Small intestine (tissue), 16 donors: Measurements from ENCODE around the gene KIF20B. TPM values are rescaled to one million over a fixed set of nuclear protein-coding genes. Genes with fewer than 3 reads are reported as not detected.
A peak's percentile ranks its signal among the peaks of the same experiment; 100 is the strongest.

Experiments used
- DNase-seq, 2 donors: peaks; one replicate each; pipeline versions ENCODE4 v3.0.0 to v3.0.0-alpha.2; 2013
- FAIRE-seq: peaks from 2 replicates; lab custom pipeline; 2012; peaks lifted over from hg19 to GRCh38; lab: Jason Lieb, UNC
- H3K27ac ChIP-seq, 3 donors: one replicate each; pipeline ENCODE4 v1.5.1; 2013; ENCODE audit warnings: low read length in 2 of 3, mild to moderate bottlenecking in 2 of 3, control low read depth in 1 of 3, inconsistent platforms in 1 of 3, low read depth in 1 of 3, moderate library complexity in 1 of 3
- H3K27me3 ChIP-seq, 3 donors: one replicate each; pipeline ENCODE4 v1.6.1; 2013; ENCODE audit warnings: low read length in 3 of 3, inconsistent platforms in 1 of 3; ENCODE audit not compliant: control insufficient read depth in 3 of 3, insufficient read depth in 3 of 3
- H3K36me3 ChIP-seq, 3 donors: one replicate each; pipeline ENCODE4 v1.6.1; 2013; ENCODE audit warnings: low read length in 3 of 3, inconsistent platforms in 1 of 3, low read depth in 1 of 3, mild to moderate bottlenecking in 1 of 3, moderate library complexity in 1 of 3; ENCODE audit not compliant: control insufficient read depth in 3 of 3, insufficient read depth in 2 of 3
- H3K4me1 ChIP-seq, 3 donors: one replicate each; pipeline ENCODE4 v1.6.1; 2013; ENCODE audit warnings: low read length in 2 of 3, inconsistent platforms in 1 of 3, low read depth in 1 of 3, mild to moderate bottlenecking in 1 of 3, moderate library complexity in 1 of 3; ENCODE audit not compliant: control insufficient read depth in 3 of 3, insufficient read depth in 2 of 3
- H3K4me3 ChIP-seq, 3 donors: one replicate each; pipeline ENCODE4 v1.5.1; 2013; ENCODE audit warnings: low read length in 3 of 3, control low read depth in 1 of 3, inconsistent platforms in 1 of 3, low read depth in 1 of 3, mild to moderate bottlenecking in 1 of 3, moderate library complexity in 1 of 3
- H3K9me3 ChIP-seq, 2 donors: one replicate each; pipeline ENCODE4 v1.6.1; 2013; ENCODE audit warnings: low read depth in 1 of 2, low read length in 1 of 2; ENCODE audit not compliant: control insufficient read depth in 2 of 2, insufficient read depth in 1 of 2
- WGBS, 3 donors: extraction: QIAGEN DNeasy Blood & Tissue Kit; methylation state at CpG; one replicate each; pipeline ENCODE4 v1.1.7; 2013; 5-methylcytosine and 5-hydroxymethylcytosine counted together
- long read RNA-seq, 10 donors: transcript quantifications; one replicate each; lab custom pipeline, GENCODE V29; 2026
- polyA plus RNA-seq, 4 donors: library from polyadenylated mRNA; stranded (reverse) in 3 of 4; unstranded in 1 of 4; fragments of 200-250 nt in 3 of 4; fragments of 120-200 nt in 1 of 4; gene quantifications; one replicate each; pipeline versions ENCODE4 v1.2.1 to v1.2.3, GENCODE V29; 2013
- donor health status: healthy with polysubstance abuse.
- donor health status: control.
- donor health status: control.
- donor health status: Bipolar disorder and iron deficiency.
- donor health status: healthy.

The KIF20B gene, protein sequence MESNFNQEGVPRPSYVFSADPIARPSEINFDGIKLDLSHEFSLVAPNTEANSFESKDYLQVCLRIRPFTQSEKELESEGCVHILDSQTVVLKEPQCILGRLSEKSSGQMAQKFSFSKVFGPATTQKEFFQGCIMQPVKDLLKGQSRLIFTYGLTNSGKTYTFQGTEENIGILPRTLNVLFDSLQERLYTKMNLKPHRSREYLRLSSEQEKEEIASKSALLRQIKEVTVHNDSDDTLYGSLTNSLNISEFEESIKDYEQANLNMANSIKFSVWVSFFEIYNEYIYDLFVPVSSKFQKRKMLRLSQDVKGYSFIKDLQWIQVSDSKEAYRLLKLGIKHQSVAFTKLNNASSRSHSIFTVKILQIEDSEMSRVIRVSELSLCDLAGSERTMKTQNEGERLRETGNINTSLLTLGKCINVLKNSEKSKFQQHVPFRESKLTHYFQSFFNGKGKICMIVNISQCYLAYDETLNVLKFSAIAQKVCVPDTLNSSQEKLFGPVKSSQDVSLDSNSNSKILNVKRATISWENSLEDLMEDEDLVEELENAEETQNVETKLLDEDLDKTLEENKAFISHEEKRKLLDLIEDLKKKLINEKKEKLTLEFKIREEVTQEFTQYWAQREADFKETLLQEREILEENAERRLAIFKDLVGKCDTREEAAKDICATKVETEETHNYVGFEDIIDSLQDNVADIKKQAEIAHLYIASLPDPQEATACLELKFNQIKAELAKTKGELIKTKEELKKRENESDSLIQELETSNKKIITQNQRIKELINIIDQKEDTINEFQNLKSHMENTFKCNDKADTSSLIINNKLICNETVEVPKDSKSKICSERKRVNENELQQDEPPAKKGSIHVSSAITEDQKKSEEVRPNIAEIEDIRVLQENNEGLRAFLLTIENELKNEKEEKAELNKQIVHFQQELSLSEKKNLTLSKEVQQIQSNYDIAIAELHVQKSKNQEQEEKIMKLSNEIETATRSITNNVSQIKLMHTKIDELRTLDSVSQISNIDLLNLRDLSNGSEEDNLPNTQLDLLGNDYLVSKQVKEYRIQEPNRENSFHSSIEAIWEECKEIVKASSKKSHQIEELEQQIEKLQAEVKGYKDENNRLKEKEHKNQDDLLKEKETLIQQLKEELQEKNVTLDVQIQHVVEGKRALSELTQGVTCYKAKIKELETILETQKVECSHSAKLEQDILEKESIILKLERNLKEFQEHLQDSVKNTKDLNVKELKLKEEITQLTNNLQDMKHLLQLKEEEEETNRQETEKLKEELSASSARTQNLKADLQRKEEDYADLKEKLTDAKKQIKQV (N-terminal part only)
- polyA plus RNA-seq: 1 to 10 TPM; 1.6 to 9.1 (median 3.9) TPM
- long read RNA-seq, donor 1: 0 reads
- long read RNA-seq, donor 2: 0 reads
- long read RNA-seq, donor 3: 0 reads
- long read RNA-seq, donor 4: 0 reads
- long read RNA-seq, donor 5: 0 reads
- long read RNA-seq, donor 6: 0 reads
- long read RNA-seq, donor 7: 0 reads
- long read RNA-seq, donor 8: 0 reads
- long read RNA-seq, donor 9: 0 reads
- long read RNA-seq, donor 10: 0 reads

- 0 to 1% (median 0%) methylated on average over 48 of the region's 48 CpGs for WGBS, 3 donors
- Histone ChIP-seq H3K4me1 (no peaks in the 10 kb centered on the region), H3K27me3 (no peaks in the 10 kb centered on the region), H3K9me3 (no peaks in the 10 kb centered on the region), H3K4me3 (peak within 1 kb of the TSS; percentile 62 to 91 (median 86)), H3K36me3 (no peaks in the 10 kb centered on the region), H3K27ac (peak within 1 kb of the TSS; percentile 88 to 98 (median 95))
- FAIRE-seq: no peak
- DNase-seq: peak; percentile 98
Measured at GRCh38 chr10:89701242-89702120, at the start of gene KIF20B. Gene KIF20B (plus strand): TSS chr10:89701590. CDS start chr10:89705295, 3,705 bp downstream.

GRCh38 chr10:89651916-89652573, 49.3 kb upstream of the KIF20B start:
- Histone ChIP-seq H3K4me3 (no peak overlapping the region), H3K27me3 (peaks cover 0 to 3% (median 0%) of the 10 kb centered on the region in 3 donors), H3K9me3 (peaks cover 2 to 36% of the 10 kb centered on the region in 2 donors), H3K4me1 (peaks cover 0 to 29% (median 6%) of the 10 kb centered on the region in 3 donors), H3K27ac (no peak overlapping the region), H3K36me3 (no peaks in the 10 kb centered on the region)
- WGBS, 3 donors: 77 to 89% (median 87%) methylated on average over 3 of the region's 3 CpGs
- FAIRE-seq: no peak
- no peak for DNase-seq

DNA sequence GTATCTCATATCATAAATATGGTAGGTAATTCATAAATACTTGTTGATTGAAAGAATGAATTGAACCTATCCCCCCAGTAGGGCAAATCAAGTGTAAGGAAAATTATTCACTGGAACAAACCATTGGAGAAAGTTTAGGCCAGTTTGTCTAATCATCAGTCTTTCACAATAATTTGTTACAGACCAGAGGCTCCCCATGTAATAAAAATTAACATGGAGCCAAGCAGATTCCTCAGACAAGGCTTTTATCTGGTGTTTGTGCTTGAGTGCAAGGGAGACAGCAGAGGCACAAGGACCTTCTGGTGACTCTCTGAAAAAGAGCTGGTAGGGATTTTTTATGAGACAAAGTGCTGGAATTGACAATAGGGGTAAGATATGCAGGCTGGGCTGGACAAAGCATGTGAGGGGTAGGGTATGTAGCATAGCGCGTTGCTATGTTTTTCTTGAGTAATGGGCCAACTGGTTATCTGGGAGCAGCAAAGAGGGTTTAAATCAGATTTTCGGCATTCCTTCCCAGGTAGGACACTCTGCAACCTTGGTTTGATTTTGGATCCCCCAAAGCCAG, 48.5 kb upstream of the KIF20B start:
- no peaks in the 10 kb centered on the region for H3K36me3 ChIP-seq
- WGBS, 3 donors: 95 to 100% (median 97%) methylated on average over 3 of the region's 3 CpGs

DNA sequence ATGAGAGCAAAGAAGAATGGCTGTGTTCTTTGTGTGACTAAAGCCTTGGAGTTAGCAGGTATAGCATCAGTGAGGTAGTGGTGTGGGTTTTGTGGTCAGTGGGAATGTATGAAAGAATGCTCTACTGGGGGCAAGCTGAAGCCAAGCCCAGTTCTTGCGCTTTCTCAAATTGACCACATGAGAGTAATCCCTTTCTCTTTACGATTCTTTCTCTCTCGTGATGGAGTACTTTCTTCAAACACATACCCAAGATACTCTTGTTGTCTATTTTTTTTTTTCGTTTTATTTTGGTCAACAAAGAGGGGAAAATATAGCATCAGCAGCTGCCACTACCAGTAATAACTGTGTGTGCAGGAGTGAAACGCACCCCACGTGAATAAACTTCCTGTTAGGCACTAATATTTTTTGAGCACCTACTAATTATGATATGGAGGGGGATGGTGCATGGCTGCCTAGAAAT, 48.0 kb upstream of the KIF20B start:
- DNase-seq: no peak
- no peak overlapping the region for H3K27ac ChIP-seq
- FAIRE-seq: no peak
- peaks cover 2 to 38% of the 10 kb centered on the region in 2 donors for H3K9me3 ChIP-seq
- 70 to 89% (median 83%) methylated on average over 6 of the region's 6 CpGs for WGBS, 3 donors
- no peak overlapping the region for H3K4me3 ChIP-seq
- peaks cover 0 to 16% (median 6%) of the 10 kb centered on the region in 3 donors for H3K4me1 ChIP-seq
- H3K36me3 ChIP-seq: no peaks in the 10 kb centered on the region
- peaks cover 0 to 3% (median 0%) of the 10 kb centered on the region in 3 donors for H3K27me3 ChIP-seq

More for the DNA sequence above, 48.5 kb upstream of the KIF20B start:
- Histone ChIP-seq H3K27ac (no peak overlapping the region), H3K27me3 (peaks cover 0 to 3% (median 0%) of the 10 kb centered on the region in 3 donors), H3K4me3 (no peak overlapping the region), H3K9me3 (peaks cover 2 to 38% of the 10 kb centered on the region in 2 donors), H3K4me1 (peaks cover 0 to 20% (median 6%) of the 10 kb centered on the region in 3 donors)
- no peak for DNase-seq
- no peak for FAIRE-seq

GRCh38 chr10:89655722-89656121, 45.7 kb upstream of the KIF20B start:
- DNase-seq (peak; percentile 53 to 85), FAIRE-seq (no peak)
- peaks cover 2 to 34% of the 10 kb centered on the region in 2 donors for H3K9me3 ChIP-seq
- no peaks in the 10 kb centered on the region for H3K36me3 ChIP-seq
- H3K4me1 ChIP-seq: peaks cover 0 to 16% (median 6%) of the 10 kb centered on the region in 3 donors
- H3K27ac ChIP-seq: peak overlapping the region in 2 of 3 donors; percentile 47 to 63
- peaks cover 0 to 3% (median 0%) of the 10 kb centered on the region in 3 donors for H3K27me3 ChIP-seq
- 19 to 61% (median 31%) methylated on average over 1 of the region's 1 CpG for WGBS, 3 donors
- no peak overlapping the region for H3K4me3 ChIP-seq

DNA sequence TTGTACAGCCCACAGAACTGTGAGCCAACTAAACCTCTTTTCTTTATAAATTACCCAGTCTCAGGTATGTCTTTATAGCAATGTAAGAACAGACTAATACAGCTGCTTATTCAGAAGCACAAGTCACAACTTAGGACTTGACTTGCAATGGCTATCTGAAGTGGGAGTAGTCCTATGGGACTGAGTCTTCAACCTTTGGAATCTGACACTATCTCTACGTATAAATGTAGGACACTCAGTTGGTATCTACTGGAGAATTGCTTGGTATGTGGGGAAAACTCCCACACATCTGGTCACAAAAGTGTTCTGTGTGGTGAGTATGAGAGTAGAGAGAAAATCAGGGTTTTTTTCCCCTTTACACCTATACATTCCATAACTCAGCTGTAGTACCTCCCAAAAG, 44.1 kb upstream of the KIF20B start:
- Histone ChIP-seq H3K9me3 (peaks cover 2 to 34% of the 10 kb centered on the region in 2 donors), H3K4me3 (no peak overlapping the region), H3K4me1 (peaks cover 0 to 16% (median 6%) of the 10 kb centered on the region in 3 donors), H3K27ac (no peak overlapping the region), H3K36me3 (no peaks in the 10 kb centered on the region), H3K27me3 (peaks cover 0 to 3% (median 0%) of the 10 kb centered on the region in 3 donors)
- DNase-seq: peak in 1 of 2 donors; percentile 62
- 38 to 78% (median 50%) methylated on average over 1 of the region's 1 CpG for WGBS, 3 donors
- no peak for FAIRE-seq
